Measurements from ENCODE around the gene CCL27. TPM values are rescaled to one million over a fixed set of nuclear protein-coding genes. Genes with fewer than 3 reads are reported as not detected.
A peak's percentile ranks its signal among the peaks of the same experiment; 100 is the strongest.

The CCL27 gene
- total and polyA plus RNA-seq, 2 of the 8 experiments (the other 6 are each of a cell fraction or from before 2014, with no cell fraction given), result 0.42 TPM; not detected in 1

DNA sequence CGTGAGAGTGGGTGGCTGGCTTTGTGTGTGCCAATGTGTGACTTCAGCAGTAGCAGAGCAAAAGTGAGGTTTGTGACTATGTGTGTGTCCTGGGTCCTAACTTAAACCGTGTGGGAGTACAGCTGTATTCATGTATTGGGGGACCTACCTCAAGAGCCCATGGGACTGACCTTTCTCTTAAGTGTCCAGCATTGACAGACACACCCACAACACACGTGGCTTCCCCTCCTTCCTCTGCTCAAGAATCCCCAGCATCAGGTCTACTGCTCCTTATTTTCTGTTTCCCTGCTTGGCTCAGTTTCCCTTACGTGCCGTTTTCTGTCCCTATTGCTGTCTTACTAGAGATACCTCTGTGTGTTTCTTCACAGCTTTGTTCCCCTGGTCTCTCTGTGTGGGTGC, 9.9 kb downstream of the CCL27 start:
- H2AFZ ChIP-seq (ENCODE audit: low read length), result no peak overlapping the region
- H2BK5ac ChIP-seq (ENCODE audit: low read depth, low read length), result no peak overlapping the region
- DNase-seq (ENCODE audit: low read depth in 1 of 2, low spot score in 2 of 2) (no peak), FAIRE-seq (no peak)
- ChIA-PET POLR2A (ENCODE audit: partially characterized antibody) (interaction anchor here (1.2 to 12.8 kb wide), 4 partner anchors 9 to 60 kb away, joined by 3 to 127 read pairs (median 48); partner anchors contain the start of genes ARID3C, CCL27 and SIGMAR1), CTCF (ENCODE audit: partially characterized antibody) (interaction anchor here (1.0 to 15.2 kb wide), 4 partner anchors 8 to 11 kb away, joined by 3 to 277 read pairs (median 14); partner anchors contain the start of genes GALT and SIGMAR1)
- no peak overlapping the region for H3K27ac ChIP-seq (ENCODE audit: low read depth, low read length)
- H4K20me1 ChIP-seq (replicated peaks in 1 of 2; ENCODE audit: control insufficient read depth in 1 of 2, insufficient read depth in 2 of 2, low read length in 2 of 2), result peaks cover 0 to 5% of the 10 kb centered on the region in 2 experiments
- no peak overlapping the region for H4K91ac ChIP-seq (replicated peaks; ENCODE audit: insufficient read length, low read length)
- 0 out of 2 replicates have a peak overlapping the region, but pooled peaks have one; percentile 3 for H2BK12ac ChIP-seq (ENCODE audit: low read depth, low read length)
- no peak overlapping the region for H4K8ac ChIP-seq (ENCODE audit: extremely low read depth, insufficient read depth, low read length)
- peaks cover 2% of the 10 kb centered on the region; the same call in 1 of the 2 replicates for H3K79me1 ChIP-seq (ENCODE audit: low read depth, low read length)
- H3K36me3 ChIP-seq (ENCODE audit: control insufficient read depth in 2 of 4, insufficient read depth in 4 of 4, low read length in 3 of 4), result peaks cover 3 to 23% (median 8%) of the 10 kb centered on the region in 4 experiments; a peak in 7 of 8 replicates
- H2BK15ac ChIP-seq (ENCODE audit: low read length), result no peak overlapping the region
- H3K9ac ChIP-seq (replicated peaks in 1 of 4; ENCODE audit: extremely low read depth in 1 of 4, low read depth in 3 of 4, low read length in 3 of 4), result no peak overlapping the region
- 78% methylated on average over 5 of the region's 5 CpGs; no CpG with 5 or more reads in 1 of the 2 experiments for WGBS, 2 experiments (ENCODE audit: extremely low coverage in 1 of 2, insufficient coverage in 1 of 2, insufficient read length in 1 of 2, insufficient replicate concordance in 2 of 2, low coverage in 1 of 2, low lambda C conversion rate in 2 of 2, missing lambda C conversion rate in 1 of 2)
- H3K23me2 ChIP-seq (ENCODE audit: low read depth, low read length), result peaks cover 4% of the 10 kb centered on the region
- peaks cover 6 to 25% (median 12%) of the 10 kb centered on the region in 4 experiments for H3K4me1 ChIP-seq (replicated peaks in 1 of 4; ENCODE audit: control insufficient read depth in 3 of 4, insufficient read depth in 4 of 4, low read length in 3 of 4)
- H4K5ac ChIP-seq (ENCODE audit: insufficient read length, low read depth, low read length), result no peak overlapping the region
- TF ChIP-seq KDM1A (IDR thresholded peaks at IDR 0.05; ENCODE audit: borderline replicate concordance, low read length), result no peak
- no peak for TF ChIP-seq ZNF274 (IDR thresholded peaks at IDR 0.05; ENCODE audit: borderline replicate concordance, extremely low read depth, low read length)
- TF ChIP-seq POU5F1 (IDR thresholded peaks at IDR 0.05; ENCODE audit: low read depth, low read length), result no peak
- TF ChIP-seq HDAC2 (IDR thresholded peaks at IDR 0.05; ENCODE audit: borderline replicate concordance in 1 of 2, low read depth in 2 of 2, low read length in 2 of 2), result no peak
- no peak for TF ChIP-seq KDM5A (IDR thresholded peaks at IDR 0.05; ENCODE audit: low read length)
- TF ChIP-seq TBP (IDR thresholded peaks at IDR 0.05; ENCODE audit: low read depth, low read length), result no peak
- TF ChIP-seq SUZ12 (IDR thresholded peaks at IDR 0.05; ENCODE audit: low read length), result no peak
- no peak for TF ChIP-seq SP1 (IDR thresholded peaks at IDR 0.05; ENCODE audit: low read depth, low read length)
- H2BK20ac ChIP-seq (ENCODE audit: low read length), result no peak overlapping the region
- peaks cover 0 to 8% of the 10 kb centered on the region in 2 experiments; a peak in 1 of 4 replicates for H3K79me2 ChIP-seq (ENCODE audit: control insufficient read depth in 1 of 2, insufficient read depth in 2 of 2, low read length in 2 of 2)
- no peaks in the 10 kb centered on the region; a peak in 1 of 7 replicates for H3K27me3 ChIP-seq (replicated peaks in 1 of 4; ENCODE audit: control insufficient read depth in 3 of 4, extremely low read depth in 1 of 4, insufficient read depth in 3 of 4, low read length in 3 of 4)
- H3K4me2 ChIP-seq (ENCODE audit: insufficient read depth in 1 of 2, low read depth in 2 of 2, low read length in 2 of 2), result peak overlapping the region; percentile 65 to 77
- no peak overlapping the region for H3K56ac ChIP-seq (replicated peaks; ENCODE audit: insufficient read length, low read depth, low read length)
- H3K4me3 ChIP-seq (ENCODE audit: extremely low read depth in 1 of 4, insufficient read depth in 2 of 4, low read depth in 3 of 4, low read length in 4 of 4), result peak overlapping the region in 1 of 4 experiments; percentile 58; a peak in 1 of 8 replicates
- H3K14ac ChIP-seq (ENCODE audit: insufficient read length), result no peak overlapping the region
- H3K18ac ChIP-seq (ENCODE audit: extremely low read depth, low read length), result no peak overlapping the region
- no peaks in the 10 kb centered on the region for H3K9me3 ChIP-seq (ENCODE audit: insufficient read depth in 2 of 2, low read depth in 1 of 2, low read length in 1 of 2)
- H3K4ac ChIP-seq (replicated peaks; ENCODE audit: insufficient read length, low read depth, low read length), result no peak overlapping the region
- H2BK120ac ChIP-seq (replicated peaks; ENCODE audit: low read depth, low read length), result no peak overlapping the region
- 0 out of 2 replicates have a peak overlapping the region, but pooled peaks have one; percentile 75 for H2AK5ac ChIP-seq (ENCODE audit: low read depth, low read length)
- H3K23ac ChIP-seq (ENCODE audit: insufficient read length), result no peak overlapping the region

Measured in H1 (cell line).